Measurements from ENCODE around the gene C1QTNF4. TPM values are rescaled to one million over a fixed set of nuclear protein-coding genes. Genes with fewer than 3 reads are reported as not detected.
A peak's percentile ranks its signal among the peaks of the same experiment; 100 is the strongest.

Gene C1QTNF4
- total and polyA plus RNA-seq, 9 of the 15 experiments (the other 6 are each of a cell fraction or from before 2014, with no cell fraction given), result not detected

- TF ChIP-seq, protein P1, sequence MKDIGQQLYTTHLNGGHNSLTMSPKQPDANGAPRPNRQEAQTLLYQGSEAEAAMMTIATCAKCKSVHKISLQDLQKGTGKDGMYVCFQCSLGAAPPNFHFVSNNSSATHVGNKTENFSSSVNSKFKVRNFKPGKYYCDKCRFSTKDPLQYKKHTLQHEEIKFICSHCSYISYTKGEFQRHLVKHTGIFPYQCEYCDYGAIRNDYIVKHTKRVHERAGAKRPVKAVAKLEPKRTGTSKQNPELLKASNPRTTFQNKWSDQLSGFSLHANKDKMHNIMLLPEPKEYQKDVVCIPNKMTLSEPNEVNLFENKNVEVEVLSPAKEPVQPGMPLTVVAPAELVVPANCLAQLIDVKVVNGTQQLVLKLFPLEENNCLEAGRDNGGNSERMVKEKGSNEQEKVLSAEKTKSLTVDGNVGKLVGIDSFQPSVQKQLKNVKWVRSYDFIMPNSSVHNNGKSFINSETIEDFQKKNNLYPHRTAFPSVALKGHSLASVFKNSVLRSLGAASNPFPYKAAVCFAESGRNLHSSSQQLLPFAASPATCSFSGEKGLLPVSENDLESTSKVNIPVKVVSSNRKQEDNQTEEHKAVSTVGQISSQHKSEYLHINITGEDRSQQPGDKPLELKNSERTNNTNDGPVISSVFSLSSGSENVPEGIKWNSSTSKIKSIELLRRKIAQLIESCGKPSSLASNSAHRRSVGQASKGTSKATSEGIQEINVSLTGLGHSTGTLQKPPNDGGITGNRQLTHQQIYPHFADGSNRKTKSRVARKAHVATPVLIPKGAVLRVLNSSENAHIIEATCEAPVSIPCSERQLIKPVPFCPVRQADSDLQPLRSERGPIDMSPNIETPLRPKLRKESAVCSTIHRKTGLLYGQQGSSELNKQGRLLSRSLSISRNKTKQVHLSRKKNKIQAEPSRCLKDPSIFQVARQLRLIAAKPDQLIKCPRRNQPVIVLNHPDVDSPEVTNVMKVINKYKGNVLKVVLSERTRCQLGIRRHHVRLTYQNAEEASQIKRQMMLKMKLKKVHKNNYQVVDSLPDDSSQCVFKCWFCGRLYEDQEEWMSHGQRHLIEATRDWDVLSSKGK (CRISPR knock-in tag; IDR thresholded peaks at IDR 0.05), result no peak
- TF ChIP-seq NKRF (IDR thresholded peaks at IDR 0.05; ENCODE audit: borderline replicate concordance), result peak; percentile 88
- no peak for TF ChIP-seq ZFP1 (CRISPR knock-in tag; IDR thresholded peaks at IDR 0.05)
- TF ChIP-seq STAT5B (CRISPR knock-in tag; IDR thresholded peaks at IDR 0.05), result no peak
- TF ChIP-seq HNRNPLL (IDR thresholded peaks at IDR 0.05; ENCODE audit: low read depth, low read length, poor library complexity, severe bottlenecking), result no peak
- peak; percentile 100 for TF ChIP-seq VEZF1 (CRISPR knock-in tag; IDR thresholded peaks at IDR 0.05)
- peak; percentile 46; the same call in 1 of the 2 replicates for TF ChIP-seq MBD2 (IDR thresholded peaks at IDR 0.05; ENCODE audit: borderline replicate concordance, low read depth)
- no peak for TF ChIP-seq SRSF3 (IDR thresholded peaks at IDR 0.05; ENCODE audit: insufficient read depth, low read length)
Observed at GRCh38 chr11:47552566-47553405, 41.4 kb downstream of the C1QTNF4 start, which contains the start of gene CELF1 (continued).

Data from K562 (cell line).